Central memory CD8-positive, alpha-beta T cell (primary cell): ENCODE results near the gene AFF1.
A peak's percentile ranks its signal among the peaks of the same experiment; 100 is the strongest.

Source experiments
- ATAC-seq: fragments of 150-1000 bp; cut with Tn5 transposase; replicated peaks from 2 replicates; pipeline ENCODE4 v1.10.0; 2022; ENCODE audit warnings: mild to moderate bottlenecking, moderate FRiP score, moderate number of reproducible peaks; ENCODE audit not compliant: poor library complexity, severe bottlenecking; ENCODE audit errors: extremely low read depth
- DNase-seq, 2 donors: peaks; one replicate each; pipeline ENCODE4 v3.0.0; 2021; ENCODE audit warnings: low spot score in 2 of 2
- H3K27ac Mint-ChIP-seq: one replicate; pipeline ENCODE4 v1.8.0; 2022; ENCODE audit warnings: low read depth, mild to moderate bottlenecking, moderate library complexity, mixed read lengths
- H3K27me3 Mint-ChIP-seq: one replicate; pipeline ENCODE4 v1.8.0; 2022; ENCODE audit warnings: mixed read lengths
- H3K36me3 Mint-ChIP-seq: one replicate; pipeline ENCODE4 v1.8.0; 2022; ENCODE audit warnings: mild to moderate bottlenecking, moderate library complexity, mixed read lengths; ENCODE audit not compliant: insufficient read depth
- H3K4me1 Mint-ChIP-seq: one replicate; pipeline ENCODE4 v1.8.0; 2022; ENCODE audit warnings: mixed read lengths
- H3K4me3 Mint-ChIP-seq: one replicate; pipeline ENCODE4 v1.8.0; 2022; ENCODE audit warnings: mild to moderate bottlenecking, moderate library complexity, mixed read lengths
- H3K9me3 Mint-ChIP-seq: one replicate; pipeline ENCODE4 v1.8.0; 2022; ENCODE audit warnings: mixed read lengths

AFF1 gene

DNA sequence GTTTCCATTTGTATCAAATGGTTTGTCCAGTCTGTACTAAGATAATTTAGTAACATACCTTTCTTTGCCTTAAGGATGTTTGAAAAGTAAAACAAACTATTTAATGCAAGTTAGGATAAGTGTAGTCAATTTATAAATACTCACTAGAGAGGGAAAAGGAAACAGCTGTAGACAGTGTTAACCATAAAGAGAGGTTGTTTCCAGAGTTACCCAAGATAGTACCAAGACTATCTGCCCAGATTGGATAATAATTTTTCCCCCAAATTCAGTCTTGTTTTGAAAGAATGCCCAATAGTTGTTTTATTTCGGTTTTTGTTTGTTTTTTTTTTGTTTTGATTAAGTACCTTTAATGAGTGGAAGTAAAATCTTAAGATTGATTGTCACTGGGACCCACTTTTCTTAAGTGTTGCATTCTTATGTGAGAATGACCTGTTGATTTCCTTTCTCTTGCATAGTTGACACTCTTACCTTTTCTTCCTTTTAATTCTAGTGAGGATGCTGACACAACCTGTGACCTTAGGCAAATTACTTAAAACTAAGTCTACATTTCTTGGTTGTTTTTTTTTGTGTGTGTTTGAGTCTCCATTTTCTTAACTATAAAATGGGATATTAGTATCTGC, 12.8 kb downstream of the AFF1 start:
- peak; percentile 82 for ATAC-seq
- H3K27ac Mint-ChIP-seq: no peak overlapping the region
- H3K27me3 Mint-ChIP-seq: no peaks in the 10 kb centered on the region
- no peaks in the 10 kb centered on the region for H3K9me3 Mint-ChIP-seq
- no peak for DNase-seq
- H3K36me3 Mint-ChIP-seq: peaks cover 9% of the 10 kb centered on the region
- H3K4me1 Mint-ChIP-seq: peaks cover 34% of the 10 kb centered on the region
- no peak overlapping the region for H3K4me3 Mint-ChIP-seq

DNA sequence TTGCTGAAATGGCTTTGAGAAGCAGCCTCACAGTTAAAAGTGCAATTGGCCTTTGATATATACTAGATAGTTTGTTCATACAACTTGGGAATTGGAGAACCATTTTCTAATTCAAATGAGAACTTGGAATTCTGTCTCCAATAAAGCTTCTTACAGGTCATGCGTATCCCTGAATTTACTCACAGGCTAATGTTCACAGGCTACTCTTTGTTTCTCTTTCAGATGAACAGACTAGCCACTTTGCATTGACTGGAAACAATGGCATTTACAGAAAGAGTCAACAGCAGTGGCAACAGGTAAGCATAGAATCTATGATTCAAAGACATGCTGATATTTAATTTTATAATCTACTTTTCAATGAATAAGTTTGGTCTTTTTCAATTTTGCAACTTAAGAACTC, 13.5 kb downstream of the AFF1 start:
- Mint-ChIP-seq H3K4me3 (no peak overlapping the region), H3K36me3 (peaks cover 9% of the 10 kb centered on the region), H3K27me3 (no peaks in the 10 kb centered on the region), H3K4me1 (peaks cover 28% of the 10 kb centered on the region), H3K27ac (no peak overlapping the region), H3K9me3 (no peaks in the 10 kb centered on the region)
- DNase-seq (no peak), ATAC-seq (no peak)

DNA sequence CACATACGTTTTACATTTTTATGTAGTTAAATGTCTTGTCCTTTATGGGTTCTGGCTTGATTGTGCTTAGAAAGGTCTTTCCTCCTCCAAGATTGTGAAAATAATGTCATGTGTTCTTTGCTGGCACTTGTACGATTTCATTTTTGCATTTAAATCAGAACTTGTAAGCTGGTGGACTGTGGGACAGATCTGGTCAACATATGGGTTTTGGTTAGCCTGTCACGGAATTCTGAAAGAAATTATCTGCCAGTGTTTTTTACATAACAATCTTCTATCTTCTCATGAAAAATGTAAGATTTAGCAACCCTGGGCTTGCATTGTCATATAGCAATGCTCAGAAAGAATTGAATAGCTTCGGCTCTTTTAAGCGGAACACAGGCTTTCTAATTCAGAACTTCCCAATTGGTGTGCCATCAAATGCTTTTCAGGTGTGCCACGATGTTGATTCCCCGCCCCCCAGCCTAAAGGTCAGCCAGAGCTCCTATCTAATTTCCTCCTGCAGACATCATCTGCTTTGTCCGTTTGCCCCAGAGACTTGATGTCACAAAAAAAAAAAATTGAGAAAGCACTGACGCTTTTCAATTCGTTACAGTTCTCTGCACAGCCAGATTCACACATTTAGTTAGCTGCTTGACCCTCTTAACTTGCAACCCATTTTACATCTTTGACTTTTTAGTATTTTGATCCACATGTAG, 16.2 kb downstream of the AFF1 start:
- H3K4me3 Mint-ChIP-seq: no peak overlapping the region
- peaks cover 28% of the 10 kb centered on the region for H3K4me1 Mint-ChIP-seq
- no peak for ATAC-seq
- peaks cover 11% of the 10 kb centered on the region for H3K36me3 Mint-ChIP-seq
- H3K27me3 Mint-ChIP-seq: no peaks in the 10 kb centered on the region
- no peaks in the 10 kb centered on the region for H3K9me3 Mint-ChIP-seq
- DNase-seq: no peak
- no peak overlapping the region for H3K27ac Mint-ChIP-seq

DNA sequence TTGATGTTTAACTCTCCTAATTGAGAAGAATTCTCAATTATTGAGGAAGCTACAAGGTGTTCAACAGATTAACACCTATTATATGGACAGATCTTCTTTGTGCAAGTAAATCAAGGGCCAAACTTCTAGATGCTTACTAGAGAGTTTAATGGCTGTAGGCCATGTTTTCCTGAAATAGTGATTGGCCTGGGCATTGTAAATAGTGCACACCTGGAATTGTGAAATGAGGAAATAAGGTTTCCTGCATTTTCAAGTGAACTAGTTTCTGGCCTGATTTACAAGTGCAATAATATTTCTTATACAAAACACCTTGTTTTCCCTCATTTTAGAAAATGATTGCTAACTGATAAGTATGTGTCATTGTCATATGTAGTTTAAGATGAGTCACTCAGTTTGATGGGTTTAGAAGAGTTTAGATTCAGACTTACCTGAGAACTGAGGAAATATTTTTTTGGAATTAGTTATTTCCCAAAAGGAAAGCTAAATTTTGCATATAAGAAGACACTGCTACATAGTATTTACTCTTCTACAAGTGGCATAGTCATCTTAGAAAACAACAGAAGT, 21.2 kb downstream of the AFF1 start:
- peaks cover 4% of the 10 kb centered on the region for H3K36me3 Mint-ChIP-seq
- H3K9me3 Mint-ChIP-seq: no peaks in the 10 kb centered on the region
- DNase-seq: no peak
- ATAC-seq: no peak
- H3K27me3 Mint-ChIP-seq: no peaks in the 10 kb centered on the region
- H3K4me3 Mint-ChIP-seq: no peak overlapping the region
- no peak overlapping the region for H3K27ac Mint-ChIP-seq
- H3K4me1 Mint-ChIP-seq: peaks cover 10% of the 10 kb centered on the region

- H3K9me3 Mint-ChIP-seq: no peaks in the 10 kb centered on the region
- peaks cover 6% of the 10 kb centered on the region for H3K36me3 Mint-ChIP-seq
- DNase-seq (no peak), ATAC-seq (no peak)
- peaks cover 5% of the 10 kb centered on the region for H3K4me1 Mint-ChIP-seq
- H3K27me3 Mint-ChIP-seq: no peaks in the 10 kb centered on the region
- H3K27ac Mint-ChIP-seq: no peak overlapping the region
- H3K4me3 Mint-ChIP-seq: no peak overlapping the region
Observed at GRCh38 chr4:86957215-86957614, 22.4 kb downstream of the AFF1 start.

- Mint-ChIP-seq H3K27ac (no peak overlapping the region), H3K9me3 (no peaks in the 10 kb centered on the region), H3K4me3 (no peak overlapping the region), H3K27me3 (no peaks in the 10 kb centered on the region), H3K4me1 (peaks cover 5% of the 10 kb centered on the region), H3K36me3 (peaks cover 8% of the 10 kb centered on the region)
- ATAC-seq (no peak), DNase-seq (no peak)
Observed at GRCh38 chr4:86959588-86960500, 25.0 kb downstream of the AFF1 start.

GRCh38 chr4:86960557-86960961, 25.7 kb downstream of the AFF1 start:
- Mint-ChIP-seq H3K36me3 (peaks cover 8% of the 10 kb centered on the region), H3K9me3 (no peaks in the 10 kb centered on the region), H3K4me1 (peaks cover 5% of the 10 kb centered on the region), H3K27me3 (no peaks in the 10 kb centered on the region), H3K27ac (no peak overlapping the region), H3K4me3 (no peak overlapping the region)
- DNase-seq (no peak), ATAC-seq (no peak)

GRCh38 chr4:86961116-86961515, 26.3 kb downstream of the AFF1 start:
- H3K4me3 Mint-ChIP-seq: no peak overlapping the region
- ATAC-seq: no peak
- H3K9me3 Mint-ChIP-seq: no peaks in the 10 kb centered on the region
- H3K27me3 Mint-ChIP-seq: no peaks in the 10 kb centered on the region
- H3K36me3 Mint-ChIP-seq: peaks cover 8% of the 10 kb centered on the region
- peaks cover 5% of the 10 kb centered on the region for H3K4me1 Mint-ChIP-seq
- no peak overlapping the region for H3K27ac Mint-ChIP-seq
- no peak for DNase-seq

- Mint-ChIP-seq H3K9me3 (no peaks in the 10 kb centered on the region), H3K27ac (no peak overlapping the region), H3K4me3 (no peak overlapping the region), H3K27me3 (no peaks in the 10 kb centered on the region), H3K4me1 (peaks cover 5% of the 10 kb centered on the region), H3K36me3 (peaks cover 8% of the 10 kb centered on the region)
- no peak for DNase-seq
- peak; percentile 68 for ATAC-seq
Observed at GRCh38 chr4:86961605-86962295, 26.9 kb downstream of the AFF1 start.

DNA sequence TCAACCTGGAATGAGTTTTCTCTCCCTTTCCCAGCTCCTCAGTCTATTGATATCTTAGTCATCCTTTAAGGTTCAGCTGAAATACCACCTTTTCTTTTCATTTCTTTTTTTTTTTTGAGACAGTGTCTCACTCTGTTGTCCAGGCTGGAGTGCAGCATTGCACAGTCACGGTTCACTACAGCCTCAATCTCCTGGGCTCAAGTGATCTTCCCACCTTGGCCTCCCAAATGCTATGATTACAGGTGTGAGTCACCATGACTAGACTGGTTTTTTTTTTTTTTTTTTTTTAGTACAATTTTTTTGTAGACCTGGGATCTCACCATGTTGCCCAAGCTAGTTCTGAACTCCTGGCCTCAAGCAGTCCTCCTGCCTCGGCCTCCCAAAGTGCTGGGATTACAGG, 28.9 kb downstream of the AFF1 start:
- ATAC-seq (no peak), DNase-seq (no peak)
- Mint-ChIP-seq H3K36me3 (peaks cover 8% of the 10 kb centered on the region), H3K27ac (no peak overlapping the region), H3K9me3 (no peaks in the 10 kb centered on the region), H3K27me3 (no peaks in the 10 kb centered on the region), H3K4me1 (peaks cover 5% of the 10 kb centered on the region), H3K4me3 (no peak overlapping the region)

DNA sequence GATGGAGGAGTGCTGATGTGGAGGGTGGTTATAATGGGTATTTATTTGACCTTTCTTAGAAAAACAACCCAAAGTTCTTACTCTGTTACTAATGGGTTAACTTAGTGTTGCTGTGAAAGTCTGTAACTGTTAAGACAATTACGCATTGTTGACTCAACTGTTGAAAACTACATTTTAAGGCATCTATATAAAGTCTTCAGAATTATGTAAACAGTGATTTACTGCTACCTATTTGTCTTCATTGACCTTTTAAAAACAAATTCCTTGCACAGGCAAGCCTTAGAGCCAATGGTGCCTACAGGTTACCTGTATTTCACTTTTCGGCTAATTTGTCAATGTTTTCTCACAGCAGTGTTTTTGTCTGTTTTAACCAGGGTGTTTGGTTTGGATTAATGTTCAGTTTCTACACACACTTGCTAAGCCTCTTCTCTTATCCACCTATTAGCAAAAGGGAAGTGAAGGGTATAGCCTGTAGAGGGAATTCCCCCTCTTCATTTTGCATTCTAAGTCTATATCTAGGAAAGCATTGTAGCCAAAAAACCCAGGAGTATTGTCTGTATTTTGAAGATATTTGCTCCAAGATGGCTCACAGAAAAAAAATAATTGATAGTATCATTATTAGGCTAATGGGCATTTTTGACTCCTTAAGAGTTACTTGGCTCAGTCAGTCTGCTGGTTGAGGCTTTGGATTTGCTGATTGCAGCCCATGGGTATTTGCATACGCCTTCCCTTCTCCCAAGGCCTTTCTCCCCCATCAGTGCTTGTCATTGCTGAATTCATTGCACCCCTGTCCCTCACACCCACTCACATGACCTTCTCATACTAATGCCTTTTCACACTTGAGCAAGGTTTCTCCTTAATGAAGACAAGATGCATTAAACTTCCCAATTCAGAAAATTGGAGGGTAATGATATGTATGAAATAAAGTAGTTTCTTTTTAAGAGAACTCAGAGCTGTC, 30.5 kb downstream of the AFF1 start:
- ATAC-seq: no peak
- DNase-seq: no peak
- Mint-ChIP-seq H3K27me3 (no peaks in the 10 kb centered on the region), H3K36me3 (peaks cover 8% of the 10 kb centered on the region), H3K4me3 (no peak overlapping the region), H3K27ac (no peak overlapping the region), H3K4me1 (peaks cover under 1% of the 10 kb centered on the region), H3K9me3 (no peaks in the 10 kb centered on the region)
